NCI-H82 (cell line): ENCODE data around the gene FAM156A.
"Not testable (repeated sequence)": the region's sequence is repeated elsewhere in the genome, so short reads cannot be mapped to it uniquely, and the experiment has no call there.

Source experiments
- DNase-seq: peaks from one replicate; lab custom pipeline; 2025; lab: John Stamatoyannopoulos, UW

The FAM156A gene

GRCh38 chrX:52966993-52967738 is 8.8 kb upstream of the FAM156A start:
- not testable (repeated sequence) for DNase-seq

GRCh38 chrX:52958961-52959360 is 643 bp upstream of the FAM156A start:
- not testable (repeated sequence) for DNase-seq

- not testable (repeated sequence) for DNase-seq
Measured at GRCh38 chrX:52949884-52950283, 8.4 kb downstream of the FAM156A start.

DNA sequence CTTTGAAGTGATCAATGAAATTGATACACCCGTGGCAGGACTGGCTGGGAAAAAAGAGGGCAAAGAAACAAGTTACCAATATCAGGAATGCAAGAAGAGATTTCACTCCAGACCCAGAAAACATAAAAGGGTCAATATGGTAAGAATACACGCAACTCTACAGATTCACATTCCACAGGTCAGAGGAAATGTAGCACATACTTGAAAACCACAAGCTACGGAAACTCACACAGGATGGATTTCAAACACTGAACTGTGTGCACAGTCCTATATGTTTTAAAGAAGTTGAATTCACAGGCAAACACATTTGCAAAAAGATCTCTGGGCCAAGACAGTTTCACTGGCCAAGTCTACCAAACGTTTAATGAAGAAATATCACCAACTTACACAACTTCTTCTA is 9.0 kb downstream of the FAM156A start:
- DNase-seq = not testable (repeated sequence)

DNA sequence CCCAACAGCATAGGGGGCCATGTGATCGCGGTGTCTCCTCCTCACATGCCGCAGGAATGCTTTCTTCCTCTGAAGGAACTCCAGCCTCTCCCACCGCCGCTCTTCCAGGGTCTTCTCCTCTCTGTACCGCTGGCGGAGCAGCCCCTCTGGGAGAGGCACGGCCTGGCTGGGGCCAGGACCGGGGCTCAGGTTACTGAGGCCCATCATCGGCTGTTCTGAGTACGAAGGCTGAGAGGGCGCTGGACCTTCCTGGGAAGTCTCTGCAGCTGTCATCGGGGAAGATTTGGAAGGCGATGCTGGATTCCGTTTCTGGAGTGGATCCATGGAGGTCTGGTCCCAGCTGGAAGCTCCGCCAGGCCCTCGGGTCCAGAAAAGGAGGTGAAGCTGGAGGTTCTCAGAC is 10.1 kb downstream of the FAM156A start:
- not testable (repeated sequence) for DNase-seq

- DNase-seq = not testable (repeated sequence)
Measured at GRCh38 chrX:52947501-52947900, 10.8 kb downstream of the FAM156A start.

- DNase-seq = not testable (repeated sequence)
Measured at GRCh38 chrX:52945838-52946494, 12.4 kb downstream of the FAM156A start.

DNA sequence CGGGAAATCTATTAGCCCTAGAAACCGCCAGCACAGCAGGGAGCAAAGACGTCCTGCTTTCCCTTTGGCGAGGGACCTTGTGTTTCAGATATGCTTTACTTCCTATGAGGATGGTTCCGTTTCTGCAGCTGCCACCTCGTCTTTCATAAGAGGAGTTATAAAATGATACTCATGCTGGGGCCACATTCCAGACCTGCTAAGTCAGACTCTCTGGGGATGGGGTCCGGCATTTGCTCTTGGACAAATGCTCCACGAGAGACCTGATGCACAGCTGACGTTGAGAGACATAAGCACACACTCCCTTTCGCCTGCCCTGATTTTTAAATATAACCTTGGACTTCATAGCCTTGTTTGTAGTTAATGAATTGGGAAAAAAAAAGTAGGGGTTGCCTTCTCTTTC is 16.6 kb downstream of the FAM156A start:
- DNase-seq = not testable (repeated sequence)

GRCh38 chrX:52940704-52941103 is 17.6 kb downstream of the FAM156A start:
- not testable (repeated sequence) for DNase-seq

- not testable (repeated sequence) for DNase-seq
Measured at GRCh38 chrX:52935470-52935784, 22.9 kb downstream of the FAM156A start.

- peak; percentile 95 for DNase-seq
Measured at GRCh38 chrX:52934704-52935469, 23.4 kb downstream of the FAM156A start.

DNA sequence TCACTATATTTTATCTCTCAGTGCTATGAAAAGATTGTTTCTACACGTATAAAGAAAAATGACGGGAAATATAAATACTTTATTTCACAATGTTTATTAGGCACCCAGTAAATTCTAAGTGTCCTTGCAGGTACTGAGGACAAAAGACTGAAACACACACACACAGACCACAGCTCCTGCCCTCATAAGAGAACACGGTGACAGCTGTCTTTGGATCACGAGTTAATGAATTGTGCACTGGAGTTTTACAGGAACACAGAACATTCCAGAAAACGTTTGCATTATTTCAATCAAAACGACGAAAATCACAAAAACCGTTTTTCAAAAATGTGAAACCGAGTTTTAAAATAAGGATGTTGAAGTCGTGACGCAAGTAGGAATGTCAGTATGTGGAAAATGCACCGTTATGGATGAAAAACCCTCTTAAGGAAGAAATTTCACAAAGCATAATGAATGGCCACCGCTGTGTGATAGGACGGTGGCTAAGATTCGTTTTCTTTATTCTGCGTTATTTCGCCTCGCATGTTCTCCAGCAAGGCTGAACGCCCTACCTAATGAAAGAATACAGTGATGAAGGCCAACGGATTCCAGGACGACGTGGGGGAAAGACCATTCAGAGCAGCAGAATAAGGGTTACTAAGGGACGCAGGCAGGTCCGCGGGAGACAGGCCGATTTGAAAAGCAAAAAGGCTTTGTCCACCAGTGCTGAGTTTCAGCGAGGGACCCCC is 24.2 kb downstream of the FAM156A start:
- DNase-seq = peak; percentile 29

DNA sequence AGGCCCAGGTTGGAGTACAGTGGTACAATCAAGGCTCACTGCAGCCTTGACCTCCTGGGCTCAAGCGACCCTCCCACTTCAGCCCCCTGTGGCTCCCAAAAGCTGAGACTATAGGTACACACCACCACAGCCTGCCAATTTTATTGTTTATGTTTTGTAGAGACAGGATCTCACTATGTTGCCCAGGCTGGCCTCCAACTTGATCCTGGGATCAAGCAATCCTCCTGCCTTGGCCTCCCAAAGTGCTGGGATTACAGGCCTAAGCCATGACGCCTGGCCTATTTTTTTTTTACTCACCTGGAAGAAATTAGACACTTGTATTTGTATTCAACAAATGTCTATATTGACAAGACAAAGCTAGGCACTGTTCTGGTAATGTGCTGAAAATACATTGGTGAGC is 25.1 kb downstream of the FAM156A start:
- DNase-seq = no peak

DNA sequence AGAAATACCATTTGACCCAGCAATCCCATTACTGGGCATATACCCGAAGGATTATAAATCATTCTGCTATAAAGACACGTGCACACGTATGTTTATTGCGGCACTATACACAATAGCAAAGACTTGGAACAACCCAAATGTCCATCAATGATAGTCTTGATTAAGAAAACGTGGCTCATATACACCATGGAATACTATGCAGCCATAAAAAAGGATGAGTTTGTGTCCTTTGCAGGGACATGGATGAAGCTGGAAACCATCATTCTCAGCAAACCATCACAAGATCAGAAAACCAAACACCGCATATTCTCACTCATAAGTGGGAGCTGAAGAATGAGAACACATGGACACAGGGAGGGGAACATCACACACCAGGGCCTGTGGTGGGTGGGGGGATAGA is 28.1 kb downstream of the FAM156A start:
- DNase-seq = not testable (repeated sequence)

- no peak for DNase-seq
Measured at GRCh38 chrX:52923781-52924241, 34.5 kb downstream of the FAM156A start.

GRCh38 chrX:52914704-52915103 is 43.6 kb downstream of the FAM156A start:
- not testable (repeated sequence) for DNase-seq

GRCh38 chrX:52913681-52914080 is 44.6 kb downstream of the FAM156A start:
- DNase-seq = not testable (repeated sequence)

GRCh38 chrX:52909313-52909969 is 48.9 kb downstream of the FAM156A start:
- DNase-seq = not testable (repeated sequence)

DNA sequence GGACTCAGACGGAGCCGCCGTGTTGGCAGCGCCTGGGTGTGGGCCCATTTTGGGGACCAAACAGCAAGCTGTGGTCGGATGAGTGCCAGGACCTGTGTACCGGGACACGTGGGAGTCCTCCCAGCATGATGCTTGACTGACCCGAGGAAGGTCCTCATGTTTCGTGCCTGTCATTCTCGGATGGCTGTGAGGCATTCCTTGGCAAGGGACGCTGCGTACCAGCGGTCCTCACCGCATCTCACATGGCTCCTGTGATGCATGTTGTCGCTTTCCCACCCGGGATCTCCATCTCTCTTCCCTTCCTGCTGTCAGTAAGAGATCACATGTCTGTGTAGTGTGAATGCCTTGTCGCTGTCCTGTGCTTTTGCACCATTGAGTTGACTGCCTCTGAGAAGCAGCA is 50.4 kb downstream of the FAM156A start:
- DNase-seq = not testable (repeated sequence)

DNA sequence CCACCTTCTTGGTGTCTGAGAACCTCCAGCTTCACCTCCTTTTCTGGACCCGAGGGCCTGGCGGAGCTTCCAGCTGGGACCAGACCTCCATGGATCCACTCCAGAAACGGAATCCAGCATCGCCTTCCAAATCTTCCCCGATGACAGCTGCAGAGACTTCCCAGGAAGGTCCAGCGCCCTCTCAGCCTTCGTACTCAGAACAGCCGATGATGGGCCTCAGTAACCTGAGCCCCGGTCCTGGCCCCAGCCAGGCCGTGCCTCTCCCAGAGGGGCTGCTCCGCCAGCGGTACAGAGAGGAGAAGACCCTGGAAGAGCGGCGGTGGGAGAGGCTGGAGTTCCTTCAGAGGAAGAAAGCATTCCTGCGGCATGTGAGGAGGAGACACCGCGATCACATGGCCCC is 51.2 kb downstream of the FAM156A start:
- not testable (repeated sequence) for DNase-seq

DNA sequence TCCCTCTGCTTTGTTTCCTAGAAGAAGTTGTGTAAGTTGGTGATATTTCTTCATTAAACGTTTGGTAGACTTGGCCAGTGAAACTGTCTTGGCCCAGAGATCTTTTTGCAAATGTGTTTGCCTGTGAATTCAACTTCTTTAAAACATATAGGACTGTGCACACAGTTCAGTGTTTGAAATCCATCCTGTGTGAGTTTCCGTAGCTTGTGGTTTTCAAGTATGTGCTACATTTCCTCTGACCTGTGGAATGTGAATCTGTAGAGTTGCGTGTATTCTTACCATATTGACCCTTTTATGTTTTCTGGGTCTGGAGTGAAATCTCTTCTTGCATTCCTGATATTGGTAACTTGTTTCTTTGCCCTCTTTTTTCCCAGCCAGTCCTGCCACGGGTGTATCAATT is 52.2 kb downstream of the FAM156A start:
- not testable (repeated sequence) for DNase-seq
